OCI-LY3 (cell line): ENCODE data around the gene DNAI2.

Experiments
- H2AFZ ChIP-seq: fragments of 200-600, 300-600 bp; shearing (Covaris generic); 2 replicates; pipeline ENCODE4 v1.6.0; 2014; ENCODE audit warnings: antibody characterized with exemption, low read depth, low read length
- H3K27ac ChIP-seq: fragments of 200-600, 300-600 bp; sonication (generic); 2 replicates; pipeline ENCODE4 v1.5.1; 2014; ENCODE audit warnings: mild to moderate bottlenecking, low read length, moderate library complexity, mixed read lengths
- H3K27me3 ChIP-seq: fragments of 200-600, 300-600 bp; sonication (generic); 2 replicates; pipeline ENCODE4 v1.6.1; 2014; ENCODE audit warnings: low read depth, low read length, mixed read lengths
- H3K36me3 ChIP-seq: fragments of 200-600, 300-600 bp; sonication (generic); replicated peaks from 2 replicates; pipeline ENCODE3; 2014; ENCODE audit warnings: low read depth, low read length, mixed read lengths
- H3K4me1 ChIP-seq: fragments of 300-600, 200-600 bp; sonication (generic); 2 replicates; pipeline ENCODE4 v1.6.1; 2014; ENCODE audit warnings: low read length, mixed read lengths
- H3K4me2 ChIP-seq: fragments of 200-600, 300-600 bp; sonication (generic); 2 replicates; pipeline ENCODE4 v1.6.1; 2014; ENCODE audit warnings: low read length, mixed read lengths
- H3K4me3 ChIP-seq: fragments of 300-600, 200-600 bp; sonication (generic); 2 replicates; pipeline ENCODE4 v1.5.1; 2014; ENCODE audit warnings: antibody characterized with exemption, mild to moderate bottlenecking, low read length, moderate library complexity
- H3K79me2 ChIP-seq: fragments of 300-600, 200-600 bp; shearing (Covaris generic); 2 replicates; pipeline ENCODE4 v1.6.1; 2014; ENCODE audit warnings: mild to moderate bottlenecking, low read length, mixed read lengths
- H3K9ac ChIP-seq: fragments of 300-600, 200-600 bp; shearing (Covaris generic); 2 replicates; pipeline ENCODE4 v1.6.0; 2014; ENCODE audit warnings: mild to moderate bottlenecking, low read length, moderate library complexity
- H3K9me3 ChIP-seq: fragments of 200-600, 300-600 bp; shearing (Covaris generic); 2 replicates; pipeline ENCODE4 v1.6.1; 2014; ENCODE audit warnings: low read length, mixed read lengths; ENCODE audit not compliant: insufficient read depth
- H4K20me1 ChIP-seq: fragments of 200-600, 300-600 bp; sonication (generic); 2 replicates; pipeline ENCODE4 v1.6.1; 2016; ENCODE audit warnings: low read length, mixed read lengths; ENCODE audit not compliant: insufficient read depth
- CTCF ChIP-seq: fragments of 200-600, 300-600 bp; sonication (generic); IDR thresholded peaks from 2 replicates; pipeline ENCODE4 v1.5.1; 2014; ENCODE audit warnings: antibody characterized with exemption, low read length, low read depth
- EZH2phosphoT487 ChIP-seq: fragments of 200-600 bp; shearing (Covaris generic); IDR thresholded peaks from 2 replicates; pipeline ENCODE4 v1.6.1; 2018; ENCODE audit warnings: antibody characterized with exemption, mixed run types, low read depth

The DNAI2 gene

GRCh38 chr17:74252211-74252610 is 21.8 kb upstream of the DNAI2 start:
- H2AFZ ChIP-seq, result no peak overlapping the region
- H4K20me1 ChIP-seq, result no peaks in the 10 kb centered on the region
- no peaks in the 10 kb centered on the region for H3K9me3 ChIP-seq
- no peaks in the 10 kb centered on the region for H3K27me3 ChIP-seq
- H3K9ac ChIP-seq, result no peak overlapping the region
- H3K27ac ChIP-seq, result no peak overlapping the region
- H3K4me2 ChIP-seq, result no peak overlapping the region
- no peaks in the 10 kb centered on the region for H3K36me3 ChIP-seq
- TF ChIP-seq EZH2phosphoT487, result no peak
- no peak for TF ChIP-seq CTCF
- no peak overlapping the region for H3K4me3 ChIP-seq
- no peaks in the 10 kb centered on the region for H3K4me1 ChIP-seq
- no peaks in the 10 kb centered on the region for H3K79me2 ChIP-seq

DNA sequence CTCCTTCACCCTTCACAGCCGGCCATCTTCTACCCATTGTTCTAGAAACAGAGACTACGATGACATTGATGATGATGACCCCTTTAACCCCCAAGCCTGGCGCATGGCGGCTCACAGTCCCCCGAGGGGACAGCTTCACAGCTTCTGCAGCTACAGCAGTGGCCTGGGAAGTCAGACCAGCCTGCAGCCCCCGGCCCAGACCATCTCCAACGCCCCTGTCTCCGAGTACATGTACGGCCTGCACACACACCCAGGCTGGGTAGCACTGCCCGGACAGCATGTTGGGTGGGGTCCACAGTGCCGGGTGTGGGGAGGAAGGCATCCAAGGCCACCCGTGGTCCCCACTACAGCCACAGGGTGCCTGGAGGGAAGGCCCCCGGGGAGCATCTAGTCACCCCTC is 21.0 kb upstream of the DNAI2 start:
- H3K36me3 ChIP-seq, result no peaks in the 10 kb centered on the region
- H3K27ac ChIP-seq, result no peak overlapping the region
- H3K79me2 ChIP-seq, result no peaks in the 10 kb centered on the region
- no peak overlapping the region for H3K9ac ChIP-seq
- H2AFZ ChIP-seq, result no peak overlapping the region
- H3K4me2 ChIP-seq, result no peak overlapping the region
- no peaks in the 10 kb centered on the region for H3K27me3 ChIP-seq
- no peak overlapping the region for H3K4me3 ChIP-seq
- no peaks in the 10 kb centered on the region for H3K9me3 ChIP-seq
- no peak for TF ChIP-seq CTCF
- no peak for TF ChIP-seq EZH2phosphoT487
- no peaks in the 10 kb centered on the region for H4K20me1 ChIP-seq
- H3K4me1 ChIP-seq, result no peaks in the 10 kb centered on the region

GRCh38 chr17:74257311-74257710 is 16.7 kb upstream of the DNAI2 start:
- Histone ChIP-seq H3K36me3 (no peaks in the 10 kb centered on the region), H3K79me2 (no peaks in the 10 kb centered on the region), H3K4me3 (no peak overlapping the region), H3K27ac (no peak overlapping the region), H3K27me3 (no peaks in the 10 kb centered on the region), H4K20me1 (no peaks in the 10 kb centered on the region), H3K4me1 (no peaks in the 10 kb centered on the region), H2AFZ (no peak overlapping the region), H3K9ac (no peak overlapping the region), H3K4me2 (no peak overlapping the region), H3K9me3 (no peaks in the 10 kb centered on the region)
- TF ChIP-seq EZH2phosphoT487 (no peak), CTCF (no peak)

GRCh38 chr17:74259667-74260524 is 14.1 kb upstream of the DNAI2 start:
- TF ChIP-seq CTCF, result no peak
- no peak for TF ChIP-seq EZH2phosphoT487
- Histone ChIP-seq H3K4me2 (no peak overlapping the region), H3K4me3 (no peak overlapping the region), H3K27ac (no peak overlapping the region), H3K9me3 (no peaks in the 10 kb centered on the region), H2AFZ (no peak overlapping the region), H3K79me2 (no peaks in the 10 kb centered on the region), H3K9ac (no peak overlapping the region), H3K36me3 (no peaks in the 10 kb centered on the region), H3K27me3 (no peaks in the 10 kb centered on the region), H3K4me1 (no peaks in the 10 kb centered on the region), H4K20me1 (no peaks in the 10 kb centered on the region)
